B cell (primary cell): ENCODE results near the gene CACNA1F.

Experiments
- CTCF ChIP-seq: fragments of 200-600 bp; IDR thresholded peaks from one replicate; pipeline ENCODE4 v1.8.0; 2022; ENCODE audit warnings: antibody characterized with exemption, mild to moderate bottlenecking
- EZH2 ChIP-seq: IDR thresholded peaks from 2 replicates; pipeline ENCODE4 v1.6.1; 2012; ENCODE audit warnings: borderline replicate concordance, low read depth, mild to moderate bottlenecking, moderate library complexity, low read length; ENCODE audit not compliant: insufficient read depth, poor library complexity, severe bottlenecking

DNA sequence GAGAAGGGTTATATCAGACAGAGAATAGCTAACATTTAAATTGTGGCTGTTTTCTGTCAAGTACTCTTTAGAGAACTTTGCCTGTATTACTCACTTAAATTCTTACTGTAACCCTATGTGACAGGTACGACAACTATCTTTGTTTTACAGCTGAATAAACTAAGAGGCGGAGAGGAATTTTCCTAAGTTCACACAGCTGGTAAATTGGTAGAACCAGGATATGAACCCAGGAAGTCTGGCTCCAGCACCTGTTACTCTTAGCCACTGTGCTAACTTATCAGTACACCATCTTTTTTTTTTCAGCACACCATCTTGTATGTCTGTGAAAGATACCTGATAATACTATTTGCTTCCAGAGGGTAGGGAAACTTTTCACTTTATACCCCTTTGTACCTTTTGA is 31.1 kb downstream of the CACNA1F start:
- no peak for TF ChIP-seq CTCF
- no peak for TF ChIP-seq EZH2
